LNCaP clone FGC (cell line): ENCODE measurements around the gene ARID1B.

Experiments
- DNase-seq: peaks from one replicate; pipeline ENCODE4 v3.0.0-alpha.2; 2011; ENCODE audit warnings: low read depth
- H3K4me3 ChIP-seq: 2 replicates; pipeline ENCODE4 v1.5.1; 2011; ENCODE audit warnings: mild to moderate bottlenecking, low read depth, low read length, control low read depth
- CTCF ChIP-seq: IDR thresholded peaks from 2 replicates; pipeline ENCODE4 v1.5.1; 2012; ENCODE audit warnings: mild to moderate bottlenecking; ENCODE audit not compliant: control insufficient read depth, insufficient read depth; ENCODE audit errors: extremely low read depth

The ARID1B gene

DNA sequence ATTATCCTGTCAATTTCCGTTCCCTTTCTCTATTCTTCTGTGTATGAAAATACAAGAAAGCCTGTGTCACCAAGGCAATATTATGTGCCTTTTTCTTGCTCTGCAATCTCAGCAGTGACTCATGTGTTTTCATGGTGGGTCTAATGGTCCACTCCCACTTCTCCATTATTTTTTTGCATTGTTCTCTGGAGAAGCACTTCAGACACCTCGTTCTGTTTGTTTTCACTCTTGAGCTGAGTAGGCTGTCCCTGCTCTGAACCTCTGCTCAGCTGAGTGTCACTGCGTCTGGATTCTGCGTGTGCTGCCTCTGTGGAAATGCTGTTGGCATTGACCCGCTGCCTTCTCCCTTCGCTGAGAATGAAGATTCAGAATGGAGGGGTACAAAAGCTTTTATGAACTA lies 315.6 kb downstream of the ARID1B start:
- TF ChIP-seq CTCF = no peak
- DNase-seq = no peak
- no peak overlapping the region for H3K4me3 ChIP-seq

DNA sequence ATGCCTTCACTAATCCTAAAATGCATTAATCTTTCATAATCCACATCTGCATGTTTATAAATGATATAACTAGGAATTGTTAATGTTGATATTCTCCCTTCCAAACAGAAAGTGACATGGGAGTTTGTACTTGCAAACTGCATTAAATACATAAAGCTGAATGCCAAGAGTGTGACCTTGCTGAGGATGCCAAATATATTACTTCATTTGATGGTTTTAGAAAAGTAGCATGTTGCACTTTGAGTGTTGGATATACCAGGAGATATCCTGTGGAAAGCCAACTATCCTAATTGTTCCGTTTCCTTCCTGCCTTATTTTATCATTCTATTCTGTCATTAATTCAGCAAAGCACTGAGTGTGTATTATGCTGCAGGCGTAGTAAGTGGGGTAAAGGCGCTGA lies 316.4 kb downstream of the ARID1B start:
- no peak for TF ChIP-seq CTCF
- no peak overlapping the region for H3K4me3 ChIP-seq
- DNase-seq = no peak

GRCh38 chr6:157094038-157094437 lies 316.9 kb downstream of the ARID1B start:
- DNase-seq = no peak
- TF ChIP-seq CTCF = no peak
- H3K4me3 ChIP-seq = no peak overlapping the region

- no peak for DNase-seq
- H3K4me3 ChIP-seq = no peak overlapping the region
- no peak for TF ChIP-seq CTCF
Measured at GRCh38 chr6:157095084-157095483, 317.9 kb downstream of the ARID1B start.

GRCh38 chr6:157095569-157095968 lies 318.4 kb downstream of the ARID1B start:
- no peak for DNase-seq
- no peak for TF ChIP-seq CTCF
- no peak overlapping the region for H3K4me3 ChIP-seq

DNA sequence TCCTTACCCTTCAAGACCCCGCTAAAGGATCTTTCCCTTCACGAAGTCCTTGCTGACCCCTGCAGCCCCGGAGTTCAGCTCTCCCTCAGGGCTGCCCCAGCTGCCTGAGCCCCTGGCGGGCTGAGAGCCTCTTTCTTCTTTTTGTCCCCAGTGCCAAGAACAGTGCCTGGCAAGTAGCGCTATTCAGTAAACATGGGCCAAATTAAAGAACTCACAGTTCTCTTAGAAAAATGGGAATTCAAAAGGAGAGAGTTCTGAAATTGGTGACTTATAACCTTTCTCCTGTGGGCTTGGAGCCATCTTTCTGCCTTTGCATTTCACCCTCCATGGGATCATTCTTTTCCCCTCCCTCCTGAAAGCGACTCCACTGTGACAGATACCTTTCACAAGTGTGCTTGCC lies 318.9 kb downstream of the ARID1B start:
- no peak for TF ChIP-seq CTCF
- no peak overlapping the region for H3K4me3 ChIP-seq
- no peak for DNase-seq

GRCh38 chr6:157096522-157096921 lies 319.3 kb downstream of the ARID1B start:
- H3K4me3 ChIP-seq = no peak overlapping the region
- DNase-seq = no peak
- TF ChIP-seq CTCF = no peak
